A549 (cell line): ENCODE results near the gene SARDH.

Experiments used
- ELK1 ChIP-seq: fragments of 150-350 bp; IDR thresholded peaks from 2 replicates; pipeline ENCODE4 v1.6.1; 2014; ENCODE audit warnings: low read depth, mild to moderate bottlenecking, low read length
- MYC ChIP-seq: IDR thresholded peaks from 2 replicates; pipeline ENCODE4 v1.6.1; 2012; ENCODE audit warnings: mild to moderate bottlenecking, inconsistent platforms, low read length, improper control_type of control experiment, borderline replicate concordance

GRCh38 chr9:133707763-133708245 is 30.3 kb downstream of the SARDH start:
- no peak for TF ChIP-seq ELK1
- no peak for TF ChIP-seq MYC
